NCI-H1092 treated with DMSO at 0.1 percent for 48 hours (cell line): ENCODE data around the gene ZNF609.
A peak's percentile ranks its signal among the peaks of the same experiment; 100 is the strongest.

Experiments used
- DNase-seq: peaks from one replicate; lab custom pipeline; 2025; lab: John Stamatoyannopoulos, UW

Gene ZNF609

GRCh38 chr15:64697911-64698369 lies 237.6 kb downstream of the ZNF609 start:
- DNase-seq, result no peak

DNA sequence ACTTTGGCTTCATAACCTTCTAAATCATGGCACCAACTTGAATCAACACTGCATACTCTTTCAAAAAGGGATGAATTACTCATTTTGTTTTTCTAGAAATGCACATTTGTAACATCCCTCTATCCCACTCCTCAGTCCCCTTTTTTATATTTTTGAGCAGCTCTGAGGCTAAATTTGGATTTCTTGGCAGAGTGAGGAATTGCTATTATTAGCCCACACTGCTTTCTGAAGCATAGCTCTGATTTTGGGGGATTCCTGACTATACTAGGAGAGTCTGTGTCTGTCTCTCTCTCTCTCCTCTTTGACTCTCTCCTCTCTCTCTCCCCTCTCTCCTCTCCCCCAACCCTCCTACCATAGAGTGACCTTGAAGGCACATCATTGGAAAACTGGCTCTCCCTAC lies 238.4 kb downstream of the ZNF609 start:
- no peak for DNase-seq

GRCh38 chr15:64699751-64700388 lies 239.5 kb downstream of the ZNF609 start:
- no peak for DNase-seq

- no peak for DNase-seq
These were observed 240.7 kb downstream of the ZNF609 start for GRCh38 chr15:64701051-64701450.

DNA sequence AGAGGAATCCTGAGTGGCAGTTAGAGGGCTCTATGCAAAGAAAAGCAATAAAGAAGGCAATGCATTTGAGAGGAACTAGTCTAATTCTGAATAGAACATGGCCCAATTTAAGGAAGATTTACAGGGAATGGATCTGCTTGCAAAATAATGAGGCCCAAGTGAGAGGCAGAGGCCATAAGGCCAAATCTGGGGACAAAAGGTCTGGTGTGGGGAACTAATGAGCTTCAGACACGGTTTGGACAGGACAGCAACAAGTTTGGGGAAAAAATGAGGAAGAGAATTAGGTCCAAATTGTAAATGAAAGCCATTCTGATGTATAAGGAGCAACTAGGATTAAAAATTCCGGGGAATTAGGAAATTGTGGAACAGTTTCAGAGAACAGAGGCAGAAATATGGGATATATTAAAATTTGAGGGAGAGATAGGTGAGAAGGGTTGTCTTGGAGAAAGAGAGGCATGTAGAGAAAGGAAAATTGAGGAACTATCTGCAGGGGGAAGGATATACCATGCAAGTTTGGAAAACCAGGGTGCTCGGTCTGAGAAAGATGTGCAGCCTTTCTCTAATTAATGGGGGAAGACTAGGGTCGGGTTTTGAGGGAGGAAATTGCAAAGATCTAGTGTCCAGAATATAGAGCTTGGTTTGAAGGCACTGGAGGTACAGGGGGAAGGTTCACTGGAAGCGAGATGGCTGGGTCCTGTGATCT lies 241.3 kb downstream of the ZNF609 start:
- DNase-seq, result no peak

DNA sequence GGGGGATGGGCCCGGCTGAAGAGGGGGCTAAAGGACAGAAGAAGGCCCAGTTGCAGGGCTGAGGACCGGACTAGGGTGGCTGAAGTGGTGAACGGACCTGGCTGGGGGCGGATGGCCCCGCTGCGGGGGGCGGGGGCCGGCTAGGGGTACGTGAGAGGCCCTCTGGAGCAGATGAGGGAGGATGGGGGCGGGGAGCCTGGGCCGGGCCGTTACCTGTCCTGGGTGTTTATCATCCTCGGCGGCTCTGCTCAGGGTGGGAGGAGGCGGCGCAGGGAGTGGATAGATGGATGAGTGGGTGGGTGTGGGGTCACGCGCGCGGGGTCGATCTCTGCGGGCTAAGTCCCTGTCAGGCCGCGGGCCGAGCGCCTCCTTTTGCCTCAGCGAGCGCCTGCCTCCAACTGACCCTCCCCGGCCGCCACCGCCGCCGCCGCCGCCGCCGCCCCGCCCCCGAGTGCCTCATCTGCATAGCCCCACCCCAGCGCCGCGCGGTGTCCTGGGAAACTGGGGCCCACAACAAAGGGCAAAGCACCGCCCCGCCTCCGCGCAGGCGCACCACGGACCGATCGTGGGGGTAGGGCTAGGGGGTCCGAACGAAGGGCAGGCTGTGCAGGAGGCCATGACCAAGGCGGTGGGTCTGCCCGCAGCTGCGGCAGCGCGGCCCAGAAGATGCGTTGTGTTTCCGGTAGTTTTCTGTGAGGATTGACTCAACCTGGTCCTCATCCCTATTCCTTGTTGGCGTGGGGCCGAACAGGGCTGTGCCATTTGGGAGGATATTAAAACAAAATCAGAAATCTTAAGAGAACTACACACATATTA lies 242.6 kb downstream of the ZNF609 start:
- peak; percentile 87 for DNase-seq

DNA sequence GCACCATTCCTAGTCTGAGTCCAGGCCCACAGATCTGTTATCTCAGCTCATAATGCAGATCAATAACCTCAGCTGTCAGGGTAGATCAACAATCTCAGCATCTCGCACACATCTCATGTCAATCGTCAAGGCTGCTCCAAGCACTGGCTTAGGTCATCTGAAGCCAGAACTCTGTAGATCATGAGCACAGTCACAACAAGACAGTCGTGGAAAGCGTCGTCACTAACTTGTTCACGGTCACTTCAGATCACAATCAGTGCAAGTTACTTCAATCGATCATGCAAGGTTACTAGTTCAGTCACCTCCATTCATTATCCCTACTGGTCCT lies 243.2 kb downstream of the ZNF609 start:
- peak; percentile 46 for DNase-seq

GRCh38 chr15:64705006-64705405 lies 244.6 kb downstream of the ZNF609 start:
- DNase-seq, result no peak

DNA sequence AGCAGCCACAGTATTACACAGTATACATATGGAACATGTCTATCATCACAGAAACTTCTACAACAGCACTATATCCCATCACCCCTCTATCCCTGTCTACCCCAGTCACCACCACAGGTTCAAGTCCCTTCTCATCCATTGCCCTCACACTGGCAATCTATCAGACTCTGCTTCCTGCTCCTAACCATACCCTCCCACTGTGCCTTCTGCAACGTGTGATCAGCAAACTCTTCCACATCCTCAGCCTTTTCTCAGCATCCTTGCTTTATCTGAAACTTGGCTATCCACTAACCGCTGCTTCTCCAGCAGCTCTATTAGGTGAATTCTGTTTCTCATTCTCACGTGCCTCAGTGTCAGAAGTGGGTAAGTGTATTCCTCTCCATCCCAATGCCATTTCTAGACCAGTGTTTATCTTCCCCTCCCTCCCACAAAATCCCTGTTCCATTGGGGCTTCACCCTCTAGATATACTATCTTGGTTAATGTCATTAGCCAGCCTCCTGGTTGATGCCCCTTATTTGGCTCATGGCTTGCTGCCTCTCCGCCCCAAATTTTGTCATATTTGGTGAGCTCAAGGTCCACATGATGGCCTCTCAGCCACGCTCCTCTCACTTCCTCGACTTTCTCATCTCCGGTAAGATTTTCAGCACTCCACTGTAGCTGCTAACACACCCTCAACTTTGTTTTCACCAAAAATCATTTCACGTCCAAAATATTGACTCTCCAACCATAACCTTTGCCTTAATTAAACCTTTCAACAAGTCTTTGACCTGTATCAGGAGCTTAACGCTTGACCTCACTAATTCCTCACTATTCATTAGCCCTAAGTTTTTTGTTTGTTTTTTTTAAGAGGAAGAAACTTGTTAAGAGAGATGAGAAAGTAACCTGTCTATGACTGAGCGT lies 245.9 kb downstream of the ZNF609 start:
- no peak for DNase-seq

DNA sequence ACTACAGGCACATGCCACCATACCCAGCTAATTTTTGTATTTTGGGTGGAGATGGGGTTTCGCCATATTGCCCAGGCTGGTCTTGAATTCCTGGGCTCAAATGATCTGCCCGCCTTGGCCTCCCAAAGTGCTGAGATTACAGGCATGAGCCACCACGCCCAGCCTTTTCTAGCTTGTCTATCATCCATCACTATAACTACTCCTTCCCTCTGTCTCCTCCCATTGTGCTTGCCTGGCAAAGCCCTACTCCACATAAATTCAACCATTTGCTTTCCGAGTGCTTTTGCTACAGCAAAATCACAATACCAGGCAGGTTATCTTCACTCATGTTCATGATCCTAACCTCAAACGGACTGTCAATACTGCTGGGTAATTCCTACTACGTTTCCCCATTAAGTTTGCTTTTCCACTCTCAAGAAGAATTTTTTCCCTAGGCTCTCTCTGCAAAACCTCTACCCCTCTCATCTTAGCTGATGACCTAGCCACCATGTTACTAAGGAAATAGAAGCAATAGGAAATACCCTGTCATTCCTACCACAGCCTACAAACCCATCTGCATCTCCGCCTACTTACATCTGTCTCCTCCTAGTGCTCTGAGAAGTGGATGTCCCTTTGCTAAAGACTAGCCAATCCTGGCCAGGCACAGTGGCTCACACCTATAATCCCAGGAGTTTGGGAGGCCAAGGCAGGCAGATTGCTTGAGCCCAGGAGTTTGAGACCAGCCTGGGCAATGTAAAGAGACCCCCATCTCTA lies 250.5 kb downstream of the ZNF609 start:
- no peak for DNase-seq

GRCh38 chr15:64712353-64712752 lies 252.0 kb downstream of the ZNF609 start:
- DNase-seq, result no peak

- DNase-seq, result no peak
These were observed 253.2 kb downstream of the ZNF609 start for GRCh38 chr15:64713592-64713991.

GRCh38 chr15:64716452-64716851 lies 256.1 kb downstream of the ZNF609 start:
- no peak for DNase-seq

GRCh38 chr15:64717130-64717529 lies 256.8 kb downstream of the ZNF609 start:
- DNase-seq, result no peak

DNA sequence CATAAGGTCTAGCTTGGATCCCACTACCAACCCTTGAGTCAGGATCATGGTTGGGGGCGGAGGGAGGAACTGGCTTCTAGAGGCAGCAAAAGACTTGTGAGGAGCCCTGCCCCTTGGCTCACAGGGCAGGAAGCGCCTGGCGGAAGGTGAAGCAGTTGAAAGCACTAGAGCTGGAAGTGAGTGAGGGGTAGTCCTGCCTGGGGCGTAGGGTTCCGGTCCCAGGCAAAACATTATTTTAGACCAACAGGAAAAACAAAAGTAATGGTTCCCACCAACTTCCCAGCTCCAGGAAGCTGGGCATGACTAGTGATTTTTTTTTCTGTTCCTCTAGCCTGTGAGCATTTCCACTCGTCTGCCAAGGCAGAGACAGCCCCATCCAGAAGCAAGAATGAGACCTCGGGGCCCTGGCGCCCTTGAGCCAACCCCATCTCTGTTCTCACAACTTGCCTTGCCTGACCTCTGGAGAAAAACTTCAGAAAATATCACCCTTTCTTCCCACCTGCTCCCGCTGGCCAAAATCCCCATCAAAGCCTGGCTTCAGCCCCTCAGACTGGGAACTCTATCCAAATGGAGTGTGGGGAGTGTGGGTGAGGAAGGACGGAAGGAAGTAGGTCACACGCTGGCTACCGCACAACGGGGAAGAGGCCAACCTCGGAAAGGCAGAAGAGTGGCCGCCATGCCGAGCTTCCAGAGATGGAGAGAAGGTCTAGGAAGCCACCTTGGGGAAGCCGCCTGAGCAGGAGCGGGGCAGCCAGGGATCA lies 257.5 kb downstream of the ZNF609 start:
- DNase-seq, result no peak

GRCh38 chr15:64720188-64720587 lies 259.8 kb downstream of the ZNF609 start:
- no peak for DNase-seq

DNA sequence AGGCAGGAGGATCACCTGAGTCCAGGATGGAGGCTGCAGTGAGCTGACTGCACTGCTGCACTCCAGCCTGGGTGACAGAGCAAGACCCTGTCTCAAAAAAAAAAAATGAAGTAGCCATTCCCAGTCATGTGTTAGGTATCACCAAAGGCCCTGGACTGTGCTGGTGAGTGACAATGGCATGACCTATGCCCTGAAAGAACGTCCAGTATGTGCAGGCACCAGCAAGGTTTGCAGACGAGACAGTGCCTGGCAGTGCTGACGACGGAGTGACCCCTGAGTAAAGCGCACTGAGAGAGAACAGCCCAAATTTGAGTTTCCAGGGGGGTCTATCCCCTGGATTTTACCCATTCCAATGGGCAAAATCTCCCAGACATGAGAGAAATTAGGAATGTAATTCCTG lies 269.8 kb downstream of the ZNF609 start:
- DNase-seq, result no peak

DNA sequence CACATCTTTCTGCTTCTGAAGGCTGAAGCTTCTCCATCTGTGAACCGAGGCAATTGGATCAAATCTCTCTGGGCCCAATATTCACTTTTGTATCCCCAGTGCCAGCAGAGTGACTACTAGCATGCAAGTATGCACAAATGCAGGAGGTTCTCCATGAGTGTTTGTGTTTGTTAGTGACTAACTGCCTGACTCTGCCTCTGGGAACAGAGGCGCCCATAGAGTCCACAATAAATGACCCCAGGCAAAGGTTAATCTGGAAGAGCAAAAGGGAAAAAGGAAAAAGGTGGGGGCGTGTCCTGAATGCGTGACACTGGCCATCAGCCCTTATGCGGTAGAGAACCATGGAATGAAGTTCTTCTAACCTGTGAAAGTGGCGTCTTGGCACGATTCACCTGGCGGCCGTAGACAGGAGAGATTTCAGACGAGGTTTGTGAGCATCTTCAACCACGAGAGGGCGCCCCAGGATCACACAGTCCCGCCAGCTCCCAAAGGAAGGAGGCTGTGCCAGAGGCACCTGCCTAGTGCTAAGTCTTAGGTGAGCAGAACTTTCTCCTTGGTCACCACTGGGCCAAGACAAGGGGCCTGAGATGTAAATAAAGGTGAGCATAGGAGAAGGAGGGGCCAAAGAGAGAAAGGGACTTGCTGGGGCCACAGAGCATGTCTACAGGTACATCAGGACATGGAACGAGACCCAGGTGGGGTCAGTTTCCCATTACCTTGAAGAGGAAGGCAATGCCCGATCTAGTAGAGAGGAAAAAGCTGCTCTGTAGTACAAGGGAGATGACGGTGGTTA lies 270.8 kb downstream of the ZNF609 start:
- peak; percentile 51 for DNase-seq

DNA sequence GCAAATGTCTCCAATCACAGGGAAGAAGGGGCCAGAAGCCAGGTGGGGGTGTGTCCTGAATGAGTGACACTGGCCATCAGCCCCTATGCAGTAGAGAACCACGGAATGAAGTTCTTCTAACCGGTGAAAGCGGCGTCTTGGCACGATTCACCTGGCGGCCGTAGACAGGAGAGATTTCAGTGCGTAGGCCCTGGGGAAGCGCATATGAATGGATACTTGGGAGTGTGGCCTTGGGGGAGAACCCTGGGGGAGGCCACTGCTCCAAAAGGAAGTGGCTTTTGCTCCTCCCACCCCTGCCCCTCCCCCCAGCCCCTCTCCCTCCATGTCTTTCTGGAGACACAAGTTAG lies 271.4 kb downstream of the ZNF609 start:
- DNase-seq, result no peak
